ENCODE measurements around the gene SERPING1. TPM values are rescaled to one million over a fixed set of nuclear protein-coding genes. Genes with fewer than 3 reads are reported as not detected.

Gene SERPING1
- total RNA-seq, result under 1 TPM in 1 of 2 donors, not detected in 1; 0.57 TPM
- 0 reads per million in 2 donors for total RNA-seq

GRCh38 chr11:57597461-57597915 is at the start of gene SERPING1:
Gene SERPING1 (plus strand): TSS chr11:57597685. CDS start chr11:57598271, 586 bp downstream.
- H3K36me3 Mint-ChIP-seq (ENCODE audit: low read depth), result no peaks in the 10 kb centered on the region
- no peak for ATAC-seq

GRCh38 chr11:57547854-57548377 is 49.6 kb upstream of the SERPING1 start:
- no peaks in the 10 kb centered on the region for H3K9me3 ChIP-seq (ENCODE audit: control insufficient read depth, low read length, poor library complexity, severe bottlenecking)
- peaks cover 10% of the 10 kb centered on the region for H3K4me1 Mint-ChIP-seq
- no peak overlapping the region for H3K4me3 Mint-ChIP-seq
- H3K27me3 Mint-ChIP-seq, result no peaks in the 10 kb centered on the region
- peak overlapping the region; percentile 19 for H3K27ac Mint-ChIP-seq
- ATAC-seq (peak; percentile 21), DNase-seq (no peak)
- peaks cover 2% of the 10 kb centered on the region for H3K36me3 Mint-ChIP-seq (ENCODE audit: low read depth)

More at GRCh38 chr11:57597461-57597915, at the start of gene SERPING1:
- no peaks in the 10 kb centered on the region for H3K9me3 ChIP-seq (ENCODE audit: control insufficient read depth, low read length, poor library complexity, severe bottlenecking)
- DNase-seq, result no peak
- Mint-ChIP-seq H3K4me1 (peaks cover 5% of the 10 kb centered on the region), H3K4me3 (no peak within 1 kb of the TSS), H3K27ac (no peak within 1 kb of the TSS), H3K27me3 (peaks cover 74% of the 10 kb centered on the region)

GRCh38 chr11:57549983-57550382 is 47.5 kb upstream of the SERPING1 start:
- H3K9me3 ChIP-seq (ENCODE audit: control insufficient read depth, low read length, poor library complexity, severe bottlenecking), result no peaks in the 10 kb centered on the region
- H3K4me1 Mint-ChIP-seq, result peaks cover 8% of the 10 kb centered on the region
- no peak overlapping the region for H3K4me3 Mint-ChIP-seq
- DNase-seq (no peak), ATAC-seq (no peak)
- no peaks in the 10 kb centered on the region for H3K27me3 Mint-ChIP-seq
- H3K27ac Mint-ChIP-seq, result peak overlapping the region; percentile 54
- H3K36me3 Mint-ChIP-seq (ENCODE audit: low read depth), result peaks cover 2% of the 10 kb centered on the region

GRCh38 chr11:57551941-57552340 is 45.5 kb upstream of the SERPING1 start:
- Mint-ChIP-seq H3K4me3 (no peak overlapping the region), H3K27me3 (no peaks in the 10 kb centered on the region), H3K4me1 (peaks cover 13% of the 10 kb centered on the region), H3K36me3 (ENCODE audit: low read depth) (peaks cover 5% of the 10 kb centered on the region), H3K27ac (peak overlapping the region; percentile 24)
- ATAC-seq (no peak), DNase-seq (no peak)
- H3K9me3 ChIP-seq (ENCODE audit: control insufficient read depth, low read length, poor library complexity, severe bottlenecking), result no peaks in the 10 kb centered on the region

GRCh38 chr11:57552479-57552878 is 45.0 kb upstream of the SERPING1 start:
- H3K9me3 ChIP-seq (ENCODE audit: control insufficient read depth, low read length, poor library complexity, severe bottlenecking), result no peaks in the 10 kb centered on the region
- ATAC-seq, result no peak
- DNase-seq, result no peak
- H3K36me3 Mint-ChIP-seq (ENCODE audit: low read depth), result peaks cover 5% of the 10 kb centered on the region
- H3K27ac Mint-ChIP-seq, result peak overlapping the region; percentile 24
- H3K4me1 Mint-ChIP-seq, result peaks cover 10% of the 10 kb centered on the region
- no peaks in the 10 kb centered on the region for H3K27me3 Mint-ChIP-seq
- H3K4me3 Mint-ChIP-seq, result no peak overlapping the region

- ATAC-seq (no peak), DNase-seq (no peak)
- no peaks in the 10 kb centered on the region for H3K27me3 Mint-ChIP-seq
- peak overlapping the region; percentile 66 for H3K27ac Mint-ChIP-seq
- H3K4me3 Mint-ChIP-seq, result no peak overlapping the region
- peaks cover 5% of the 10 kb centered on the region for H3K4me1 Mint-ChIP-seq
- H3K9me3 ChIP-seq (ENCODE audit: control insufficient read depth, low read length, poor library complexity, severe bottlenecking), result no peaks in the 10 kb centered on the region
- peaks cover 3% of the 10 kb centered on the region for H3K36me3 Mint-ChIP-seq (ENCODE audit: low read depth)
Observed at GRCh38 chr11:57555393-57555792, 42.1 kb upstream of the SERPING1 start.

GRCh38 chr11:57556041-57556440 is 41.4 kb upstream of the SERPING1 start:
- DNase-seq (no peak), ATAC-seq (no peak)
- H3K4me1 Mint-ChIP-seq, result peaks cover 9% of the 10 kb centered on the region
- no peak overlapping the region for H3K4me3 Mint-ChIP-seq
- H3K36me3 Mint-ChIP-seq (ENCODE audit: low read depth), result peaks cover 4% of the 10 kb centered on the region
- no peak overlapping the region for H3K27ac Mint-ChIP-seq
- no peaks in the 10 kb centered on the region for H3K27me3 Mint-ChIP-seq
- no peaks in the 10 kb centered on the region for H3K9me3 ChIP-seq (ENCODE audit: control insufficient read depth, low read length, poor library complexity, severe bottlenecking)

- H3K27ac Mint-ChIP-seq, result peak overlapping the region; percentile 78
- H3K27me3 Mint-ChIP-seq, result no peaks in the 10 kb centered on the region
- H3K9me3 ChIP-seq (ENCODE audit: control insufficient read depth, low read length, poor library complexity, severe bottlenecking), result no peaks in the 10 kb centered on the region
- ATAC-seq, result no peak
- no peak for DNase-seq
- H3K4me3 Mint-ChIP-seq, result no peak overlapping the region
- H3K36me3 Mint-ChIP-seq (ENCODE audit: low read depth), result peaks cover 8% of the 10 kb centered on the region
- peaks cover 33% of the 10 kb centered on the region for H3K4me1 Mint-ChIP-seq
Observed at GRCh38 chr11:57560146-57560545, 37.3 kb upstream of the SERPING1 start.

- peak overlapping the region; percentile 78 for H3K27ac Mint-ChIP-seq
- no peak overlapping the region for H3K4me3 Mint-ChIP-seq
- ATAC-seq, result no peak
- peaks cover 41% of the 10 kb centered on the region for H3K4me1 Mint-ChIP-seq
- H3K36me3 Mint-ChIP-seq (ENCODE audit: low read depth), result peaks cover 6% of the 10 kb centered on the region
- no peaks in the 10 kb centered on the region for H3K27me3 Mint-ChIP-seq
- no peaks in the 10 kb centered on the region for H3K9me3 ChIP-seq (ENCODE audit: control insufficient read depth, low read length, poor library complexity, severe bottlenecking)
- no peak for DNase-seq
Observed at GRCh38 chr11:57562596-57562995, 34.9 kb upstream of the SERPING1 start.

- no peaks in the 10 kb centered on the region for H3K9me3 ChIP-seq (ENCODE audit: control insufficient read depth, low read length, poor library complexity, severe bottlenecking)
- peaks cover 41% of the 10 kb centered on the region for H3K4me1 Mint-ChIP-seq
- H3K27me3 Mint-ChIP-seq, result no peaks in the 10 kb centered on the region
- H3K4me3 Mint-ChIP-seq, result peak overlapping the region; percentile 98
- H3K36me3 Mint-ChIP-seq (ENCODE audit: low read depth), result peaks cover 6% of the 10 kb centered on the region
- DNase-seq (no peak), ATAC-seq (peak; percentile 30)
- H3K27ac Mint-ChIP-seq, result peak overlapping the region; percentile 93
Observed at GRCh38 chr11:57566005-57566904, 31.2 kb upstream of the SERPING1 start.

- Mint-ChIP-seq H3K4me3 (peak overlapping the region; percentile 98), H3K4me1 (peaks cover 41% of the 10 kb centered on the region), H3K27me3 (no peaks in the 10 kb centered on the region), H3K27ac (peak overlapping the region; percentile 93), H3K36me3 (ENCODE audit: low read depth) (peaks cover 5% of the 10 kb centered on the region)
- no peaks in the 10 kb centered on the region for H3K9me3 ChIP-seq (ENCODE audit: control insufficient read depth, low read length, poor library complexity, severe bottlenecking)
- ATAC-seq, result no peak
- DNase-seq, result peak in 1 of 3 donors; percentile 7
Observed at GRCh38 chr11:57566905-57567514, 30.5 kb upstream of the SERPING1 start.

- H3K27ac Mint-ChIP-seq, result peak within 1 kb of the TSS; percentile 93
- H3K4me3 Mint-ChIP-seq, result peak within 1 kb of the TSS; percentile 99
- DNase-seq, result peak; percentile 43 to 79 (median 77)
- peaks cover 40% of the 10 kb centered on the region for H3K4me1 Mint-ChIP-seq
- H3K36me3 Mint-ChIP-seq (ENCODE audit: low read depth), result peaks cover 5% of the 10 kb centered on the region
- no peaks in the 10 kb centered on the region for H3K27me3 Mint-ChIP-seq
- H3K9me3 ChIP-seq (ENCODE audit: control insufficient read depth, low read length, poor library complexity, severe bottlenecking), result no peaks in the 10 kb centered on the region
- ATAC-seq, result peak; percentile 86
Observed at GRCh38 chr11:57567515-57568329, 29.8 kb upstream of the SERPING1 start, which contains the start of gene UBE2L6. Gene UBE2L6 (minus strand): TSS chr11:57567672. CDS start chr11:57567611, 61 bp downstream.

Measured in T-helper 17 cell (primary cell).